K562 (cell line): Measurements from ENCODE around the gene ARHGAP9. TPM values are rescaled to one million over a fixed set of nuclear protein-coding genes. Genes with fewer than 3 reads are reported as not detected.

Source experiments
- ATAC-seq: fragments of 200-7000 bp; cut with Tn5 transposase; 3 replicates; pipeline ENCODE4 v1.9.1; 2020; ENCODE audit warnings: moderate library complexity
- BruUV-seq: library from RNA; stranded (reverse); fragments of 400-500 nt; replicated peaks from 2 replicates; lab custom pipeline; 2021; lab: Mats Ljungman, UMichigan
- CTCF ChIA-PET: fragments of 300-600 bp; formaldehyde crosslinking; extraction: SDS; loops from one replicate; lab custom pipeline; 2021; ENCODE audit warnings: low intra/inter-chr PET ratio; lab: Yijun Ruan, JAX
- POLR2A ChIA-PET: fragments of 300-600, 350-650 bp; sonication (Branson Sonifier 250); formaldehyde crosslinking; extraction: SDS; loops from one replicate; lab custom pipeline; 2021; ENCODE audit warnings: antibody characterized with exemption, inconsistent platforms; lab: Yijun Ruan, JAX
- DNase-seq, 4 experiments: peaks; one replicate each; pipeline versions ENCODE4 v3.0.0 to v3.0.0-alpha.2; 2011 to 2018; ENCODE audit warnings: low spot score in 3 of 4, mixed read lengths in 3 of 4; ENCODE audit errors: extremely low read depth in 1 of 4
- FAIRE-seq: peaks from 2 replicates; lab custom pipeline; 2011; peaks lifted over from hg19 to GRCh38; lab: Jason Lieb, UNC
- H2AFZ ChIP-seq: 2 replicates; pipeline ENCODE4 v1.6.0; 2011; ENCODE audit warnings: low read depth, low read length, control low read depth, inconsistent platforms
- H3K27ac ChIP-seq: fragments of 200-600 bp; 3 replicates; pipeline ENCODE4 v1.8.0; 2011; ENCODE audit warnings: low read depth, mild to moderate bottlenecking, control low read depth, inconsistent platforms, low read length, moderate library complexity, mixed read lengths; ENCODE audit errors: extremely low read depth
- H3K27me3 ChIP-seq, 2 experiments: fragments of 300-600 bp in 1 of 2; 2 replicates in 1 of 2; 3 replicates in 1 of 2; pipeline versions ENCODE4 v1.6.0 to v1.8.0; 2011; ENCODE audit warnings: inconsistent platforms in 2 of 2, low read length in 2 of 2, mild to moderate bottlenecking in 1 of 2, mixed read lengths in 1 of 2, moderate library complexity in 1 of 2; ENCODE audit not compliant: control insufficient read depth in 2 of 2, insufficient read depth in 2 of 2
- H3K36me3 ChIP-seq: fragments of 300-600 bp; 3 replicates; pipeline ENCODE4 v1.8.0; 2011; ENCODE audit warnings: mild to moderate bottlenecking, low read length, inconsistent platforms; ENCODE audit not compliant: control insufficient read depth, insufficient read depth
- H3K4me1 ChIP-seq, 2 experiments: fragments of 200-600 bp in 1 of 2; replicated peaks in 1 of 2; 2 replicates in 1 of 2; 3 replicates in 1 of 2; pipeline versions ENCODE4 v1.5.1 to v1.8.0; 2011; ENCODE audit warnings: inconsistent platforms in 2 of 2, low read length in 2 of 2, mild to moderate bottlenecking in 1 of 2, mixed read lengths in 1 of 2, moderate library complexity in 1 of 2; ENCODE audit not compliant: control insufficient read depth in 2 of 2, insufficient read depth in 2 of 2
- H3K4me2 ChIP-seq: 2 replicates; pipeline ENCODE4 v1.6.1; 2011; ENCODE audit warnings: low read length, control low read depth, inconsistent platforms, mixed read lengths; ENCODE audit not compliant: insufficient read depth
- H3K4me3 ChIP-seq: fragments of 200-600 bp; sonication (generic), shearing (Covaris generic); 2 replicates; pipeline ENCODE4 v1.5.1; 2016; ENCODE audit warnings: control low read depth, inconsistent platforms
- H3K79me2 ChIP-seq: fragments of 200-600 bp; 3 replicates; pipeline ENCODE4 v1.8.0; 2011; ENCODE audit warnings: low read length, inconsistent platforms; ENCODE audit not compliant: control insufficient read depth, insufficient read depth
- H3K9ac ChIP-seq, 2 experiments: 2 replicates each; pipeline versions ENCODE4 v1.6.0 to v1.6.1; 2011; ENCODE audit warnings: low read depth in 2 of 2, low read length in 2 of 2, control low read depth in 1 of 2, inconsistent platforms in 1 of 2, mild to moderate bottlenecking in 1 of 2, mixed read lengths in 1 of 2; ENCODE audit not compliant: insufficient read depth in 1 of 2
- H3K9me1 ChIP-seq: one replicate; pipeline ENCODE4 v1.6.0; 2011; ENCODE audit warnings: inconsistent platforms, mild to moderate bottlenecking, low read length, moderate library complexity; ENCODE audit not compliant: control insufficient read depth, insufficient read depth
- H3K9me3 ChIP-seq: replicated peaks from 2 replicates; pipeline ENCODE4 v1.5.1; 2011; ENCODE audit warnings: low read depth, low read length, inconsistent platforms; ENCODE audit not compliant: control insufficient read depth, insufficient read depth
- H4K20me1 ChIP-seq: replicated peaks from 2 replicates; pipeline ENCODE4 v1.6.1; 2011; ENCODE audit warnings: low read length, inconsistent platforms, mixed read lengths; ENCODE audit not compliant: control insufficient read depth, insufficient read depth
- ARID2 ChIP-seq: fragments of 450-650 bp; IDR thresholded peaks from 2 replicates; pipeline ENCODE4 v1.6.1; 2017; ENCODE audit warnings: antibody characterized with exemption, mild to moderate bottlenecking
- POLR2G ChIP-seq: fragments of 200-400 bp; formaldehyde crosslinking; IDR thresholded peaks from 2 replicates; pipeline ENCODE4 v1.6.1; 2017; ENCODE audit warnings: low read depth, mild to moderate bottlenecking, antibody characterized with exemption, low read length, moderate library complexity
- RBFOX2 ChIP-seq: fragments of 200-400 bp; formaldehyde crosslinking; IDR thresholded peaks from 2 replicates; pipeline ENCODE4 v1.6.1; 2017; ENCODE audit warnings: low read depth, mild to moderate bottlenecking, low read length, moderate library complexity
- WGBS: fragments of 100-300 bp; shearing (Covaris generic); methylation state at CpG from one replicate; pipeline ENCODE4 v1.1.6; 2016; ENCODE audit warnings: low coverage, mixed read lengths; ENCODE audit not compliant: insufficient coverage; ENCODE audit errors: missing lambda C conversion rate; 5-methylcytosine and 5-hydroxymethylcytosine counted together
- in situ Hi-C: fragments of 300-500 bp; cut with MboI; formaldehyde crosslinking; loops from 4 replicates; pipeline ENCODE4 v1.15.0; 2018; ENCODE audit warnings: inconsistent platforms, mixed read lengths
- intact Hi-C: fragments of 100-400 bp; cut with micrococcal nuclease; formaldehyde crosslinking; loops from 2 replicates; pipeline ENCODE4 v1.14.2; 2022
- polyA plus RNA-seq, 8 experiments: library from polyadenylated mRNA; depleted of rRNA in 4 of 8; stranded (reverse) in 5 of 8; unstranded in 3 of 8; fragments of >200 nt; fragmentation: Nextera tagmentation in 2 of 8; fragmentation: Illumina TruSeq in 1 of 8; extraction: Ambion mirVana in 2 of 8; extraction: Trizol in 1 of 8; gene quantifications; 2 replicates each; pipeline versions ENCODE4 v1.2.1 to v1.2.3, GENCODE V29; 2011 to 2014; ENCODE audit warnings: inconsistent platforms in 1 of 8, missing spikeins in 1 of 8
- total RNA-seq, 7 experiments: library from RNA; depleted of rRNA in 6 of 7; stranded (reverse); fragments of >200 nt in 6 of 7; fragmentation: Illumina TruSeq in 2 of 7; extraction: Trizol in 2 of 7; gene quantifications; 2 replicates each; pipeline versions ENCODE4 v1.2.1 to v1.2.3, GENCODE V29; 2011 to 2021; ENCODE audit warnings: low replicate concordance in 1 of 7

Gene ARHGAP9
- total and polyA plus RNA-seq, 9 of the 15 experiments (the other 6 are each of a cell fraction or from before 2014, with no cell fraction given) = 1.5 to 10.2 (median 5.1) TPM

GRCh38 chr12:57525615-57526383 is 46.1 kb upstream of the ARHGAP9 start:
- in situ Hi-C loops (no loop called here), intact Hi-C loops (no loop called here)
- H3K9me1 ChIP-seq = no peaks in the 10 kb centered on the region
- H3K27ac ChIP-seq = no peak overlapping the region
- ChIA-PET POLR2A (interaction anchor here (1.4 to 10.8 kb wide), 3 partner anchors 13 to 27 kb away, joined by 3 to 225 read pairs (median 20); partner anchors contain the start of gene DCTN2), CTCF (no interaction called here)
- no peaks in the 10 kb centered on the region for H4K20me1 ChIP-seq
- no peak overlapping the region for H3K4me3 ChIP-seq
- peak overlapping the region in 1 of 2 experiments; percentile 21; a peak in 2 of 4 replicates for H3K9ac ChIP-seq
- 97% methylated on average over 11 of the region's 16 CpGs for WGBS
- DNase-seq (no peak), FAIRE-seq (no peak), ATAC-seq (no peak)
- H3K27me3 ChIP-seq = no peaks in the 10 kb centered on the region
- H3K4me1 ChIP-seq = peaks cover 29 to 45% of the 10 kb centered on the region in 2 experiments
- peaks cover 26% of the 10 kb centered on the region for H3K79me2 ChIP-seq
- BruUV-seq = no TSS peak
- peaks cover 65% of the 10 kb centered on the region; the same call in 2 of the 3 replicates for H3K36me3 ChIP-seq
- H3K9me3 ChIP-seq = no peaks in the 10 kb centered on the region
- no peak overlapping the region for H3K4me2 ChIP-seq
- H2AFZ ChIP-seq = no peak overlapping the region
- no peak for TF ChIP-seq ARID2
- peak; percentile 63 for TF ChIP-seq POLR2G
- peak; percentile 66 for TF ChIP-seq RBFOX2
